Hepatocyte (in vitro differentiated cells): ENCODE data around the gene AUTS2. TPM values are rescaled to one million over a fixed set of nuclear protein-coding genes. Genes with fewer than 3 reads are reported as not detected.

Experiments used
- DNase-seq: peaks from one replicate; pipeline ENCODE4 v3.0.0-alpha.2; 2016; ENCODE audit warnings: low spot score
- H2AFZ ChIP-seq: fragments of 200-600 bp; sonication (generic); 2 replicates; pipeline ENCODE4 v1.6.0; 2016; ENCODE audit warnings: antibody characterized with exemption, mild to moderate bottlenecking
- H3K27ac ChIP-seq: fragments of 200-600 bp; sonication (generic); 2 replicates; pipeline ENCODE4 v1.5.1; 2016; ENCODE audit warnings: mild to moderate bottlenecking
- H3K27me3 ChIP-seq: fragments of 200-600 bp; sonication (generic); 2 replicates; pipeline ENCODE4 v1.6.1; 2016
- H3K36me3 ChIP-seq: fragments of 200-600 bp; sonication (generic); replicated peaks from 2 replicates; pipeline ENCODE4 v1.5.1; 2016; ENCODE audit warnings: low read depth; ENCODE audit not compliant: insufficient read depth
- H3K4me1 ChIP-seq: fragments of 200-600 bp; sonication (generic); 2 replicates; pipeline ENCODE4 v1.5.1; 2016; ENCODE audit warnings: mild to moderate bottlenecking, moderate library complexity; ENCODE audit not compliant: insufficient read depth
- H3K4me2 ChIP-seq: fragments of 200-600 bp; sonication (generic); 2 replicates; pipeline ENCODE4 v1.6.0; 2016
- H3K4me3 ChIP-seq: fragments of 200-600 bp; sonication (generic); 2 replicates; pipeline ENCODE4 v1.5.1; 2016; ENCODE audit warnings: mild to moderate bottlenecking
- H3K79me2 ChIP-seq: fragments of 200-600 bp; sonication (generic); 2 replicates; pipeline ENCODE4 v1.6.0; 2017; ENCODE audit warnings: mild to moderate bottlenecking
- H3K9me2 ChIP-seq: fragments of 200-600 bp; sonication (generic); replicated peaks from 2 replicates; pipeline ENCODE4 v1.6.0; 2017; ENCODE audit warnings: mild to moderate bottlenecking; ENCODE audit not compliant: insufficient read depth
- H3K9me3 ChIP-seq: fragments of 200-600 bp; sonication (generic); 2 replicates; pipeline ENCODE4 v1.5.1; 2016; ENCODE audit warnings: low read depth, mild to moderate bottlenecking
- H4K20me1 ChIP-seq: fragments of 200-600 bp; sonication (generic); 2 replicates; pipeline ENCODE4 v1.6.0; 2016; ENCODE audit warnings: mild to moderate bottlenecking; ENCODE audit not compliant: insufficient read depth, poor library complexity, severe bottlenecking
- CTCF ChIP-seq: fragments of 200-600 bp; sonication (generic); IDR thresholded peaks from 2 replicates; pipeline ENCODE4 v1.5.1; 2016; ENCODE audit warnings: antibody characterized with exemption, mild to moderate bottlenecking; ENCODE audit not compliant: poor library complexity
- EZH2 ChIP-seq: fragments of 200-600 bp; sonication (generic); IDR thresholded peaks from 2 replicates; pipeline ENCODE4 v1.6.1; 2016; ENCODE audit warnings: antibody characterized with exemption, mild to moderate bottlenecking, borderline replicate concordance
- EZH2phosphoT487 ChIP-seq: fragments of 200-600 bp; sonication (generic); IDR thresholded peaks from one replicate; pipeline ENCODE4 v1.6.1; 2018; ENCODE audit warnings: antibody characterized with exemption, mild to moderate bottlenecking, low read depth, moderate library complexity; ENCODE audit not compliant: unreplicated experiment, severe bottlenecking
- WGBS: methylation state at CpG from one replicate; pipeline ENCODE4 v1.1.6; 2016; ENCODE audit warnings: low lambda C conversion rate; ENCODE audit errors: missing lambda C conversion rate; 5-methylcytosine and 5-hydroxymethylcytosine counted together
- polyA plus RNA-seq: library from polyadenylated mRNA; unstranded; fragments of >200 nt; fragmentation: Nextera tagmentation; extraction: Ambion mirVana; gene quantifications from 2 replicates; pipeline ENCODE4 v1.2.1, GENCODE V29; 2016
- total RNA-seq: library from RNA; depleted of rRNA; stranded (reverse); fragments of >200 nt; gene quantifications from 2 replicates; pipeline ENCODE4 v1.2.3, GENCODE V29; 2014

Gene AUTS2
- total and polyA plus RNA-seq, 2 experiments from 2014 or later, result 34.4 to 40.9 TPM

GRCh38 chr7:70570029-70570428 lies 971.8 kb downstream of the AUTS2 start:
- Histone ChIP-seq H3K27me3 (no peaks in the 10 kb centered on the region), H3K27ac (peak overlapping the region; percentile 68), H3K36me3 (no peaks in the 10 kb centered on the region), H3K4me1 (peaks cover 60% of the 10 kb centered on the region), H2AFZ (no peak overlapping the region), H3K79me2 (no peaks in the 10 kb centered on the region), H3K4me2 (no peak overlapping the region), H3K4me3 (no peak overlapping the region), H3K9me2 (no peaks in the 10 kb centered on the region), H4K20me1 (no peaks in the 10 kb centered on the region), H3K9me3 (no peaks in the 10 kb centered on the region)
- DNase-seq, result no peak
- 92% methylated on average over 4 of the region's 4 CpGs for whole genome bisulfite sequencing
- TF ChIP-seq EZH2phosphoT487 (no peak), EZH2 (no peak), CTCF (no peak)

GRCh38 chr7:70570961-70571360 lies 972.7 kb downstream of the AUTS2 start:
- no peak for TF ChIP-seq EZH2
- TF ChIP-seq CTCF, result no peak
- TF ChIP-seq EZH2phosphoT487, result no peak
- H2AFZ ChIP-seq, result no peak overlapping the region
- no peak for DNase-seq
- no peaks in the 10 kb centered on the region for H3K36me3 ChIP-seq
- 56% methylated on average over 3 of the region's 3 CpGs for WGBS
- H3K4me1 ChIP-seq, result peaks cover 58% of the 10 kb centered on the region
- no peaks in the 10 kb centered on the region for H4K20me1 ChIP-seq
- no peaks in the 10 kb centered on the region for H3K9me2 ChIP-seq
- no peaks in the 10 kb centered on the region for H3K27me3 ChIP-seq
- no peaks in the 10 kb centered on the region for H3K79me2 ChIP-seq
- no peak overlapping the region for H3K4me3 ChIP-seq
- peak overlapping the region; percentile 36 for H3K4me2 ChIP-seq
- peak overlapping the region; percentile 68 for H3K27ac ChIP-seq
- H3K9me3 ChIP-seq, result no peaks in the 10 kb centered on the region

GRCh38 chr7:70571403-70571934 lies 973.2 kb downstream of the AUTS2 start:
- no peak overlapping the region for H2AFZ ChIP-seq
- H3K9me2 ChIP-seq, result no peaks in the 10 kb centered on the region
- no peak for TF ChIP-seq EZH2phosphoT487
- H3K36me3 ChIP-seq, result no peaks in the 10 kb centered on the region
- peak overlapping the region; percentile 42 for H3K4me2 ChIP-seq
- peak overlapping the region; percentile 68 for H3K27ac ChIP-seq
- WGBS, result 36% methylated on average over 5 of the region's 5 CpGs
- H3K9me3 ChIP-seq, result no peaks in the 10 kb centered on the region
- H3K79me2 ChIP-seq, result no peaks in the 10 kb centered on the region
- peaks cover 54% of the 10 kb centered on the region for H3K4me1 ChIP-seq
- no peaks in the 10 kb centered on the region for H4K20me1 ChIP-seq
- no peaks in the 10 kb centered on the region for H3K27me3 ChIP-seq
- H3K4me3 ChIP-seq, result no peak overlapping the region
- DNase-seq, result peak; percentile 82

GRCh38 chr7:70571961-70572360 lies 973.7 kb downstream of the AUTS2 start:
- no peak for DNase-seq
- no peak overlapping the region for H2AFZ ChIP-seq
- H3K79me2 ChIP-seq, result no peaks in the 10 kb centered on the region
- no peaks in the 10 kb centered on the region for H3K9me3 ChIP-seq
- H3K9me2 ChIP-seq, result no peaks in the 10 kb centered on the region
- no peaks in the 10 kb centered on the region for H4K20me1 ChIP-seq
- H3K4me3 ChIP-seq, result no peak overlapping the region
- 90% methylated on average over 10 of the region's 10 CpGs for WGBS
- H3K27me3 ChIP-seq, result no peaks in the 10 kb centered on the region
- H3K27ac ChIP-seq, result peak overlapping the region; percentile 68
- H3K4me2 ChIP-seq, result peak overlapping the region; percentile 42
- no peaks in the 10 kb centered on the region for H3K36me3 ChIP-seq
- TF ChIP-seq CTCF, result no peak
- TF ChIP-seq EZH2, result no peak
- TF ChIP-seq EZH2phosphoT487, result no peak
- peaks cover 50% of the 10 kb centered on the region for H3K4me1 ChIP-seq
